ENCODE measurements around the gene PPP1R26.
"Not testable (repeated sequence)": the region's sequence is repeated elsewhere in the genome, so short reads cannot be mapped to it uniquely, and the experiment has no call there.

Gene PPP1R26

DNA sequence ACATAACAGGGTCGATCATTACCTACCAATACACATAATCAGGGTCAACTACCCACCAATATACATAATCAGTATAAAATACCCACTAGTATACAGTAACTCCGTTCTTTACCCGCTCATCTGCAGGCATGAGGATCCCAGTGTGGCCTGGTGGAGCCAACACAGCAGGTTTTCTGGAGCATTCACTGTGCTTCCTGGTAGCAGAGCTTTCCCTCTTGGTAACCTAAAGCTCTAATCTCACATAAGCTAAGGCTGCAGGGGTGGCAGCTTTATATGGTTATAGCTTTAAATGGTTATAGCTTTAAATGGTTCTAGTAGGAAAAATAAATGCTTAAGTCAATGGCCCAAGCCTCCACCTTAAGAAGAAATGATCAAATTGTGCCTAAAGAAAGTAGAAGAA is 53.5 kb downstream of the PPP1R26 start:
- H3K27ac ChIP-seq: no peak overlapping the region
- DNase-seq (ENCODE audit: low read depth, low spot score): no peak

DNA sequence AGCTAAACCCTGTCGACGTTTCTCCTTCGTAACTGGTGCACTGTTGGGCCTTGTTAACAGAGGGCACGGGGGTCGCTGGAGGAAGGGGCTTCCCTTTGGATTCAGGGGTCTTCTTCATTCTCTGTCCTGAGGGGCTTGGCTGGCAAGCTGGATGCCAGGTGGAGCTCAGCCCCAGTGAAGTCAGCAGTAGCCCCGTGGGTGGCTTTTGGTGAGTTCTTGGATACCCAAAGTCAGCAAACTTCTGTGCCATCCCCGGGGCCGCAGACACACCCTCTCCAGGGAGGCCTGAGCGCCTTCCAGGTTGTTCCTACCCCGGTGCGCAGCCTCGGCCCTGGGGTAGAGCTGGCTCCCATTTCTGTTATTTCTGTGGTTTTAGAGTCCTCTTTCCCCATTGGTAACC is 54.1 kb downstream of the PPP1R26 start:
- no peak for DNase-seq (ENCODE audit: low read depth, low spot score)
- H3K27ac ChIP-seq: no peak overlapping the region

DNA sequence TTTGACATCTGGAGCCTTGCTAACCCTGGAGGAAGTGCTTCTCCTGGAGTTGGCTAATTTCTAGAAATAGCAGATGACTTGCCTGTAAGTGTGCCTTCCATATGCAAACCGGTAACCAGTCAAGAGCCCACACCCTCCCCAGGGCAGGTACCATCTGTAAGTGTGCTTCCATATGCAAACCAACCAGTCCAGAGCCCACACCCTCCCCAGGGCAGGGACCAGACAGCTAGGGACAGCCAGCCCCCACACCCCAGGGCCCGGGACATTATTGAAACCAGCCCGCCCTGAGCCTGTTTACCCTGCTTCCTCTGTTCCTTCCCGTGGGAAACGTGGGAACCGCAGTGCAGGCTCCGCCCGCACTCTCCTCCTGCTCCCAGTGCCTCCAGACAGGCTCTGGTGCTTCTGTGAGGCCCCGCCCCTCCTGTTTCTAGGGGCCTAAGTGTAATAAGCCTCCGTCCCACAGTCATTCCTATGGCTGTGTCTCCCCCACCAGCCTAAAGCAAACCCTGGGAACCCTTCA is 54.7 kb downstream of the PPP1R26 start:
- not testable (repeated sequence) for H3K27ac ChIP-seq; DNase-seq (ENCODE audit: low read depth, low spot score)

DNA sequence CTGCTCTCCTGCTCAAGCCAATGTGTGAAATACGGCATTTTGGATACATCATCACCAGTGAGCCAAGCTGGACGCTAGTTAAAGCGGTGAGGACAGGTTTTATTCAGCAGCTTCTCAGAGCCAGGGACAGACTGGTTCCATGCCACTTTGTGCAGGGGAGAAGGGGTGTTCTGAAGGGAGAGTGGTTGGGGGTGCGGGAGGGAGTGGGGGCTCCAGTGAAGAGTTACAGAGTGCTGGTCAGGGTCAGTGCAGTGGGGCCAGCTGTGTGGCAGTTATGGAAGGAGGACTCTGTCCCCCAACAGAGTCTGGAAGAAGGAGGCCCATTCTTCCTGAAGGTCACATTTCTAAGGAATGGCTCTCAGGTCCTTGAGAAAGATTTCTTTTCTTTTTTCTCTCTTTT is 55.2 kb downstream of the PPP1R26 start:
- not testable (repeated sequence) for DNase-seq (ENCODE audit: low read depth, low spot score); H3K27ac ChIP-seq

DNA sequence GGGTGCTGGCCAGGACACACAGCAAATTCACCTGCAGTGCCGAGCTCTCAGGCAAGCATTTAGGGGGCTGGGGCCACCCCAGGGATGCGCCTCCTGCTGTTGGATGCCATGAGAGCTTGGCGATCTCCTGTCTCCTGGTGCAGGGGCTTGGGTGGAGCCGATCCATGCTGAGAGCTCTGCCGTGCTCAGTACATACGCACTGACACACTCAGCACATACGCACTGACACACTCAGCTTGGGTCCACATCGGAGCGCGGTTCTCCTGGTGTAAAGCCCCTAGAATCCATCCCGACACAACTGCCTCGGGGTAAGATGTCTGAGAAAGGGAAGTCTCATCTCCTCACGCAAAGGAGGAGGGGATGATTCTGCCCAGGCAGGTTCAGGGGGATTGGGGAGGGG is 56.0 kb downstream of the PPP1R26 start:
- not testable (repeated sequence) for DNase-seq (ENCODE audit: low read depth, low spot score); H3K27ac ChIP-seq

DNA sequence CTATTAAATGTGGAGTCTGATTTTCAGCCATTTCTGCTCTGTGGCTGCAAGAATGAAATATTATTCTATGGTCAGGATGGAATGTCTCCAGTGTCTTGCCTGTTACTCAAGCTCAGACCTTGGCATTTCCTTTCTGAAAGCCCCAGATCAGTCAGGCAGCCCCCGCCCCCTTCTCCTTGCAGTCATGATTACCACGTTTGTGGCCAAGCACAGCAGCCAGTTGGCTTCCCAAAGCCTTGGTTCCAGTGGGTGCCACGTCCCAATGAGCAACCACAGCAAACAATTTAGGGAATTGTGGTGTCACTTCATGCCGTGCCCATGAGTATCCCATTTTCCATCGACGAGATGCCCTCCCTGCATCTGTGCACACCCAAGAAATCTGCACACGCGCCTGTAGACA is 56.6 kb downstream of the PPP1R26 start:
- no peak for DNase-seq (ENCODE audit: low read depth, low spot score)
- H3K27ac ChIP-seq: no peak overlapping the region
